ENCODE data around the gene PLXDC1. TPM values are rescaled to one million over a fixed set of nuclear protein-coding genes. Genes with fewer than 3 reads are reported as not detected.
A peak's percentile ranks its signal among the peaks of the same experiment; 100 is the strongest.

PLXDC1 gene
- total RNA-seq, 6 donors from 2014 or later: 3.8 to 47.1 (median 10.5) TPM

GRCh38 chr17:39153599-39154051 lies 2.2 kb upstream of the PLXDC1 start:
- DNase-seq (peak; percentile 89 to 91), ATAC-seq (ENCODE audit: low FRiP score in 2 of 2) (peak; percentile 90 to 93)
- peak overlapping the region; percentile 63 to 85 (median 74) for H3K4me3 ChIP-seq
- TF ChIP-seq POLR2A (IDR thresholded peaks at IDR 0.05) (peak in 1 of 4 donors; percentile 36), EP300 (IDR thresholded peaks at IDR 0.05) (no peak), POLR2AphosphoS5 (IDR thresholded peaks at IDR 0.05) (peak; percentile 32 to 53), CTCF (IDR thresholded peaks at IDR 0.05) (peak in 3 of 6 experiments; percentile 16 to 26 (median 25))
- H3K4me1 ChIP-seq: peaks cover 16 to 35% (median 25%) of the 10 kb centered on the region in 4 donors
- no peaks in the 10 kb centered on the region for H3K9me3 ChIP-seq
- peaks cover 0 to 16% (median 8%) of the 10 kb centered on the region in 4 donors for H3K27me3 ChIP-seq
- peak overlapping the region; percentile 81 to 98 (median 90) for H3K27ac ChIP-seq
- WGBS, 2 donors: 0 to 1% methylated on average over 15 to 16 of the region's 16 CpGs
- no peaks in the 10 kb centered on the region for H3K36me3 ChIP-seq

DNA sequence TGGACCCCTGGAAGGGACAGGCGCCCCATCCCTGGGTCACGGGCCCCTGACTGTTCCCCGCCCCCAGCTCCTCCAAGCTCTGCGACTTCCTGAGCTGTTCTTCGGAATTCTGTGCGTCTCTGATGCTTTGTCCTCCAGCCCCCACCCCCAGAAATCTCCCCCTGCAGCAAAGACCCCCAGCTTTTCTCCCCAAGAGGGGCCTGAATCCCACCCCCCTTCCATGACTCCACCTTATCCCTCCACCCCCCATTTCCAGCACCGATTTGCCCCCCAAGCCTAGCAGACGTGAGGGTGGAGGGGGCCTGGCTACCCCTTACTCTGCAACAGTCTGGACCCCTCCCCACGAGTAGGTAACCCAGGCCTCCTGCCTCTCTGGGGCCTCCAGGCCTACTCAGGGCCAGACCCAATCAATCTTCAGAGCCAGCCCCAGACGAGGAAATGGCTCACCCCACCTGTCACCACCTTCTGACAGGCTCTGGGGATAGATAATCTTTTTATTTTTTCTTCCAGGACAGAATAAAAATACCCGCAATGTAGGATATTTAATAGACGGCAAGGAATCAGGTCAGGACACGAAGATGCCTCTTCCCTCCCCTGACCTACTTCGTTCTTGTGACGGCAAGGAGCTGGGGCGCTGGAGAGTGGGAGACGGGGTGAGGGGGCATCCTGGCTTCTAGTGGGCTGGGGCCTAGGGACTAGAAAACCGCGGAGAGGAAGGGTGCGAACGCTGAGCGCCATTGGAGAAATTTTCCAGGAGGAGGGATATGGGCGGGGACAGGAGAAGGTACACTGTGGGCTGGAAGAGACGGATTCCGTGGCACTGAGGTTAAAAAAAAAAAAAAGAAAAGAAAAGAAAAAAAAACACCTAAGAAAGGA lies 744 bp upstream of the PLXDC1 start:
- Histone ChIP-seq H3K36me3 (no peaks in the 10 kb centered on the region), H3K9me3 (no peaks in the 10 kb centered on the region), H3K4me1 (peaks cover 16 to 35% (median 25%) of the 10 kb centered on the region in 4 donors), H3K4me3 (peak overlapping the region in 3 of 4 donors; percentile 63 to 85 (median 83)), H3K27ac (peak overlapping the region; percentile 81 to 98 (median 90)), H3K27me3 (peaks cover 0 to 16% (median 8%) of the 10 kb centered on the region in 4 donors)
- TF ChIP-seq POLR2AphosphoS5 (IDR thresholded peaks at IDR 0.05) (no peak), POLR2A (IDR thresholded peaks at IDR 0.05) (no peak), CTCF (IDR thresholded peaks at IDR 0.05) (no peak), EP300 (IDR thresholded peaks at IDR 0.05) (no peak)
- ATAC-seq (ENCODE audit: low FRiP score in 2 of 2): peak in 1 of 2 donors; percentile 1
- DNase-seq: no peak
- WGBS, 2 donors: 12 to 15% methylated on average over 21 to 24 of the region's 25 CpGs

GRCh38 chr17:39150795-39151149 lies 665 bp downstream of the PLXDC1 start:
- Histone ChIP-seq H3K36me3 (no peaks in the 10 kb centered on the region), H3K27ac (peak overlapping the region in 1 of 4 donors; percentile 46), H3K4me3 (peak overlapping the region in 3 of 4 donors; percentile 63 to 85 (median 83)), H3K27me3 (peaks cover 0 to 16% (median 8%) of the 10 kb centered on the region in 4 donors), H3K4me1 (peaks cover 16 to 35% (median 25%) of the 10 kb centered on the region in 4 donors), H3K9me3 (no peaks in the 10 kb centered on the region)
- DNase-seq: no peak
- ATAC-seq (ENCODE audit: low FRiP score in 2 of 2): no peak
- TF ChIP-seq CTCF (IDR thresholded peaks at IDR 0.05) (no peak), POLR2AphosphoS5 (IDR thresholded peaks at IDR 0.05) (no peak), POLR2A (IDR thresholded peaks at IDR 0.05) (no peak)
- WGBS, 2 donors: 31 to 60% methylated on average over 4 to 5 of the region's 5 CpGs

DNA sequence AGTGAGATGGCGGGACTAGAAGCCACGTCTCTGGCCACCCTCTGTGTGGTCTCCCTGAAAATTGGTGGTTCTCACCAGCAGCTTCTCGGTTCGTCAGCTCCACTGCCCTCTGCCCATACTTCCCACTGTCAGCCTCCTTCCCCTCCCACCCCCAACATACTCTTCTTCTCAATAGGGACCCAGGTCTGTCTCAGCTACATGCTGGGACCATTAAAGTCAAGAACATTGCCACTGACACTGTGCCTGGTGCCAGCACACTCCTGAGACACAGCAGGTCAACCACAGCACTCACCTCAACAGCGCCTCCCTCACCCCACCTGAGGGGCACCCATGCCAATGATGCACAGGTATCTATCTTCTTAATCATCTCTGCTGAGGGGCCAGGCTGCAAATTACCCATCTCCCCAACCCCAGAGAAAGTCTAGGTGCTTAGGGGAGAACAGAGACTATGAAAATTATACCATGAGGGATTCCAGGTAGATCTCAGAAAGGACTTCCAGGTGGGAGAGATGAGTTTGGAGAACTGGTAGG lies 1.3 kb downstream of the PLXDC1 start:
- Histone ChIP-seq H3K9me3 (no peaks in the 10 kb centered on the region), H3K4me3 (no peak overlapping the region), H3K36me3 (no peaks in the 10 kb centered on the region), H3K27me3 (peaks cover 0 to 16% (median 8%) of the 10 kb centered on the region in 4 donors), H3K4me1 (peaks cover 16 to 35% (median 25%) of the 10 kb centered on the region in 4 donors), H3K27ac (no peak overlapping the region)
- TF ChIP-seq CTCF (IDR thresholded peaks at IDR 0.05) (no peak), EP300 (IDR thresholded peaks at IDR 0.05) (no peak), POLR2AphosphoS5 (IDR thresholded peaks at IDR 0.05) (no peak), POLR2A (IDR thresholded peaks at IDR 0.05) (no peak)
- DNase-seq (no peak), ATAC-seq (ENCODE audit: low FRiP score in 2 of 2) (no peak)
- WGBS, 2 donors: 76 to 82% methylated on average over 5 of the region's 5 CpGs
